Neural crest cell (in vitro differentiated cells): ENCODE measurements around the gene FAM78B. TPM values are rescaled to one million over a fixed set of nuclear protein-coding genes. Genes with fewer than 3 reads are reported as not detected.

ENCODE experiments used
- DNase-seq: peaks from one replicate; pipeline ENCODE4 v3.0.0; 2021; ENCODE audit warnings: low read depth, mixed read lengths, low spot score
- H3K27ac Mint-ChIP-seq: one replicate; pipeline ENCODE4 v1.8.0; 2021; ENCODE audit warnings: mild to moderate bottlenecking, mixed read lengths; ENCODE audit not compliant: unreplicated experiment
- H3K27me3 Mint-ChIP-seq: 2 replicates; pipeline ENCODE4 v1.8.0; 2021; ENCODE audit warnings: low read depth, mild to moderate bottlenecking, mixed read lengths
- H3K36me3 Mint-ChIP-seq: 2 replicates; pipeline ENCODE4 v1.8.0; 2021; ENCODE audit warnings: low read depth, mild to moderate bottlenecking, mixed read lengths
- H3K4me1 Mint-ChIP-seq: 2 replicates; pipeline ENCODE4 v1.8.0; 2021; ENCODE audit warnings: mixed read lengths
- H3K4me3 Mint-ChIP-seq: one replicate; pipeline ENCODE4 v1.8.0; 2021; ENCODE audit warnings: mild to moderate bottlenecking, mixed read lengths
- H3K9me3 Mint-ChIP-seq: 2 replicates; pipeline ENCODE4 v1.8.0; 2021; ENCODE audit warnings: mixed read lengths
- total RNA-seq: library from RNA; stranded (reverse); gene quantifications from 2 replicates; pipeline ENCODE4 v1.2.1, GENCODE V29; 2021
- TF ChIP-seq, protein P1 (sequence below): fragments of 200-600 bp; sonication (generic); conservative IDR thresholded peaks from 2 replicates; pipeline ENCODE4 v1.5.0; 2021; ENCODE audit warnings: antibody characterized with exemption, mild to moderate bottlenecking

The FAM78B gene
- total RNA-seq, 1 donor from 2014 or later = 1.5 TPM

DNA sequence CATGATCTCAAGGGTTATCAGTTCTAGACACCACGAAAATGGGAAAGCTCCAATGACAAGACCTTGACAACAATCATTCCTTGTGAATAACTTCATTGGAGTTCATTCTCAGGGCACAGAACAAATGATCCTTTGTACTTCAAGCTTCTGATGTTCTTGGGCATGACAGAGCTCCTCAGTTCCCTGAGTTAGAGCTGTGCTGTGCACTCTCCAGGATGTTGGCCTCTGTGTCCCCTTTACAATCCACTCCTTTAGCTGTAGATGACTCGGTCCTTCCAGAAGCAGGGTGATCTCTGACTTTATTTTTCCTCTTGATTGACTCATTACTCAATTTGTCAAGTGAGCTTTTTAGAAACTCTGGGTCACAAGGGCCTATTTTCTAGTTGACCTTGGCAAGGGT, 3.9 kb upstream of the FAM78B start:
- Mint-ChIP-seq H3K27me3 (peaks cover 36% of the 10 kb centered on the region), H3K9me3 (no peaks in the 10 kb centered on the region), H3K36me3 (no peaks in the 10 kb centered on the region), H3K4me1 (peaks cover 31% of the 10 kb centered on the region), H3K27ac (no peak overlapping the region), H3K4me3 (peak overlapping the region; percentile 23)
- no peak for DNase-seq
- TF ChIP-seq, protein P1, sequence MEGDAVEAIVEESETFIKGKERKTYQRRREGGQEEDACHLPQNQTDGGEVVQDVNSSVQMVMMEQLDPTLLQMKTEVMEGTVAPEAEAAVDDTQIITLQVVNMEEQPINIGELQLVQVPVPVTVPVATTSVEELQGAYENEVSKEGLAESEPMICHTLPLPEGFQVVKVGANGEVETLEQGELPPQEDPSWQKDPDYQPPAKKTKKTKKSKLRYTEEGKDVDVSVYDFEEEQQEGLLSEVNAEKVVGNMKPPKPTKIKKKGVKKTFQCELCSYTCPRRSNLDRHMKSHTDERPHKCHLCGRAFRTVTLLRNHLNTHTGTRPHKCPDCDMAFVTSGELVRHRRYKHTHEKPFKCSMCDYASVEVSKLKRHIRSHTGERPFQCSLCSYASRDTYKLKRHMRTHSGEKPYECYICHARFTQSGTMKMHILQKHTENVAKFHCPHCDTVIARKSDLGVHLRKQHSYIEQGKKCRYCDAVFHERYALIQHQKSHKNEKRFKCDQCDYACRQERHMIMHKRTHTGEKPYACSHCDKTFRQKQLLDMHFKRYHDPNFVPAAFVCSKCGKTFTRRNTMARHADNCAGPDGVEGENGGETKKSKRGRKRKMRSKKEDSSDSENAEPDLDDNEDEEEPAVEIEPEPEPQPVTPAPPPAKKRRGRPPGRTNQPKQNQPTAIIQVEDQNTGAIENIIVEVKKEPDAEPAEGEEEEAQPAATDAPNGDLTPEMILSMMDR = no peak

DNA sequence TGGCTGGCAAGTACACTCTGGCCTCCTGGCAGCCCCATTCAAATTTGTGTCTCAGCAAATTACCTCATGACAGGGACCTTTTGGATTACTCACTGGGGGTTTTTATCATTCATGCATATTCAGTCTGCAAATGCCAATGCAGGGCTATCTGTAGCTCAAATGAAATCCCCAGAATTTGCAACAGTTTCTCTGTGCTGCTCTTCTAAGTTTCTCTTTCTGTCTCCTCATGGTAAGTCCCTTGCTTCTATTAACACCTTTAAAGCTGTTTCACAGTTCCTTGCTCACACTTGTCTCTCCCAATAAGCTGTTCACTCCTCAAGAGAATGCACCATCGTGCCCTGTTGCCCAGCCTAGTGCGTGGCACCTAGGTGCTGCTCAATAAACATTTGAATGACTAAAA, 3.3 kb upstream of the FAM78B start:
- H3K36me3 Mint-ChIP-seq = no peaks in the 10 kb centered on the region
- H3K9me3 Mint-ChIP-seq = no peaks in the 10 kb centered on the region
- peak overlapping the region; percentile 42 for H3K4me3 Mint-ChIP-seq
- peaks cover 33% of the 10 kb centered on the region for H3K4me1 Mint-ChIP-seq
- TF ChIP-seq, protein P1 = no peak
- peaks cover 43% of the 10 kb centered on the region for H3K27me3 Mint-ChIP-seq
- H3K27ac Mint-ChIP-seq = no peak overlapping the region
- no peak for DNase-seq

DNA sequence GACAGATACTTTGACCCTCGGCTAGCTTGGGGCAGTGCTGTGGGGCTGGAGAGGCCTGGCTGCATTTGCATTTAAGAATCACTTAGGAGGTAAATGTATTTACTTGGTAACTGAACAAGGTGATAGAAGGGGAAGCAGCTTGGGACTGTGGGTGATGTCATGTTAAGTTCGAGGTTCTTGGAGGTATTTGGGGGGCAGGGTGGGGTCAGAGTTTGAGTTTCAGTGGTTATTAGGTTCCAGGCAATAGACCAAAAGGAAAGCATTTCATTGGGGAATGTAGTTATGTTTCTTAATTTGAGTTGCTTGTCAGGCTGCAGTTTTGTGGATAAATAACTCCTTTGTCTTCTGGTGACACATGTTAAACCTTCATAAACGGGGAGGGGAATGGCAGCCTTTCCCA, 2.4 kb upstream of the FAM78B start:
- no peaks in the 10 kb centered on the region for H3K9me3 Mint-ChIP-seq
- H3K27me3 Mint-ChIP-seq = peaks cover 52% of the 10 kb centered on the region
- no peak overlapping the region for H3K27ac Mint-ChIP-seq
- no peak for DNase-seq
- H3K4me1 Mint-ChIP-seq = peaks cover 31% of the 10 kb centered on the region
- H3K36me3 Mint-ChIP-seq = no peaks in the 10 kb centered on the region
- TF ChIP-seq, protein P1 = no peak
- peak overlapping the region; percentile 50 for H3K4me3 Mint-ChIP-seq

DNA sequence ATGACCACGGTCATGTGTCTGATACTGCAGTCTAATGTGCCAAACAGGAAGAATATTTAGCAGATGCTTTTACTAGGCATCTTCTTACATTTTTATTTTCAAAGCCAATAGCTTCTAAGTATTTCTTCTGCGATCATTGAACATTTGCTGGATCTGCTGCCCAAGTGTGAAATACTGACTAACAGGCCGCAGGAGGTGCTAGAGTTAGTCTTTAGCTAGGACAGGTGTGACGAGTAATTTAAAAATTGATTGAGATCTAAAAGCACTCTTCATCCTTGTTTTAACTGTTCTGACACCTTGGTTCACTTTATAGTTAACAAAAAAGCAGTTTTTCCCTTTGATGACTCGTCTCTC, 748 bp upstream of the FAM78B start:
- Mint-ChIP-seq H3K27me3 (peaks cover 68% of the 10 kb centered on the region), H3K36me3 (no peaks in the 10 kb centered on the region), H3K4me3 (peak overlapping the region; percentile 87), H3K4me1 (peaks cover 31% of the 10 kb centered on the region), H3K9me3 (no peaks in the 10 kb centered on the region), H3K27ac (no peak overlapping the region)
- TF ChIP-seq, protein P1 = no peak
- no peak for DNase-seq

DNA sequence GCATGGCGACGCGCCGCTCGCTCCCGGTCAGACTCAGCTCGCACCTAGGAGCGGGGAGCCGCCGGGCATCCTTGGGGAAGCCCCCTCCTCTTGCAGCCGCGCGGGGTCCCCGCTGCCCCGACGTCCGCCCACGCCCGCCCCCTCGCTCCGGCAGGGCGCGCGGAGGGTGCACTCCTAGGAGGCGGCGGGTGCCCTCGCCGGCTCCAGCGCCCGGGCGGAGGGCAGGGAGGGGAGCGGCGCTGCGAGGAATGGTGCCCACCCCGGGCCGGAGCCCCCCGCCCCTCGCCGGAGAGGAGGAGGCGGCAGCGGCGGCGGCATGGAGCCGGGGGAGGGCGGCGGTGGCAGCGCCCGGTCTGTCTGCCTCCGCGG, 488 bp downstream of the FAM78B start:
- no peaks in the 10 kb centered on the region for H3K9me3 Mint-ChIP-seq
- no peaks in the 10 kb centered on the region for H3K36me3 Mint-ChIP-seq
- H3K27me3 Mint-ChIP-seq = peaks cover 80% of the 10 kb centered on the region
- peaks cover 31% of the 10 kb centered on the region for H3K4me1 Mint-ChIP-seq
- DNase-seq = peak; percentile 1
- TF ChIP-seq, protein P1 = no peak
- H3K4me3 Mint-ChIP-seq = no peak overlapping the region
- H3K27ac Mint-ChIP-seq = no peak overlapping the region
